GM10266 (cell line): ENCODE data around the gene RNF111.

Experiments used
- DNase-seq: peaks from one replicate; pipeline ENCODE4 v3.0.0; 2012; ENCODE audit errors: extremely low spot score
- TF ChIP-seq, protein P1 (sequence below): IDR thresholded peaks from 2 replicates; pipeline ENCODE4 v1.5.1; 2012; ENCODE audit warnings: mild to moderate bottlenecking, low read depth; ENCODE audit not compliant: control insufficient read depth, insufficient read depth; ENCODE audit errors: missing control alignments

RNF111 gene

DNA sequence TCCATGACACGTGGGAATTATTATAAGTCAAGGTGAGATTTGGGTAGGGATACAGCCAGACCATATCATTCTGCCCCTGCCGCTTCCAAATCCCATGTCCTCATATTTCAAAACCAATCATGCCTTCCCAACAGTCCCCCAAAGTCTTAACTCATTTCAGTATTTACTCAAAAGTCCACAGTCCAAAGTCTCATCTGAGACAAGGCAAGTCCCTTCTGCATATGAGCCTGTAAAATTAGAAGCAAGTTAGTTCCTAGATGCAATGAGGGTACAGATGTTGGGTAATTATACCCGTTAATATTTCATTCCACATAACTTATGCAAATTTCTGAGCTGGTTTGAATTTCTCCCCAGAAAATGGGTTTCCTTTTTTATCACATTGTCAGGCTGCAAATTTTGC, 47.7 kb downstream of the RNF111 start:
- DNase-seq = no peak
- TF ChIP-seq, protein P1, sequence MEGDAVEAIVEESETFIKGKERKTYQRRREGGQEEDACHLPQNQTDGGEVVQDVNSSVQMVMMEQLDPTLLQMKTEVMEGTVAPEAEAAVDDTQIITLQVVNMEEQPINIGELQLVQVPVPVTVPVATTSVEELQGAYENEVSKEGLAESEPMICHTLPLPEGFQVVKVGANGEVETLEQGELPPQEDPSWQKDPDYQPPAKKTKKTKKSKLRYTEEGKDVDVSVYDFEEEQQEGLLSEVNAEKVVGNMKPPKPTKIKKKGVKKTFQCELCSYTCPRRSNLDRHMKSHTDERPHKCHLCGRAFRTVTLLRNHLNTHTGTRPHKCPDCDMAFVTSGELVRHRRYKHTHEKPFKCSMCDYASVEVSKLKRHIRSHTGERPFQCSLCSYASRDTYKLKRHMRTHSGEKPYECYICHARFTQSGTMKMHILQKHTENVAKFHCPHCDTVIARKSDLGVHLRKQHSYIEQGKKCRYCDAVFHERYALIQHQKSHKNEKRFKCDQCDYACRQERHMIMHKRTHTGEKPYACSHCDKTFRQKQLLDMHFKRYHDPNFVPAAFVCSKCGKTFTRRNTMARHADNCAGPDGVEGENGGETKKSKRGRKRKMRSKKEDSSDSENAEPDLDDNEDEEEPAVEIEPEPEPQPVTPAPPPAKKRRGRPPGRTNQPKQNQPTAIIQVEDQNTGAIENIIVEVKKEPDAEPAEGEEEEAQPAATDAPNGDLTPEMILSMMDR = no peak

DNA sequence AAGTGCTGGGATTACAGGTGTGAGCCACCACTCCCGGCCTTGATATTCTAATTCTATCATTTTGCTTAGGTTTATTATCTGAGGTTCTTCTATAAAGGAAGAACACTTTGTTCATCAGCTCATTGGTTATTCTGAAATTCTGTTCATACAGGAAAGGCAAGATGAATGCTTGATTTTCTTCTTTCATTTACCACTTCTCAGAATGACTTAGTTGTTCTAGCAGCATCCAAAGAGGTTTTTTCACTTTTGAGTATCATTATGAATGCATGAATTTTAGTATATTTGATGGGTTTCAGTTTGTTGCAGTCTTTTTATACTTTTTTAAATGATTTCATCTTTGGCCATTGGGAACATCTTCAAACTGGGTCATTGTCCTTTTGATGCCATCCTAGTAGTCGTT, 51.8 kb downstream of the RNF111 start:
- TF ChIP-seq, protein P1 = no peak

DNA sequence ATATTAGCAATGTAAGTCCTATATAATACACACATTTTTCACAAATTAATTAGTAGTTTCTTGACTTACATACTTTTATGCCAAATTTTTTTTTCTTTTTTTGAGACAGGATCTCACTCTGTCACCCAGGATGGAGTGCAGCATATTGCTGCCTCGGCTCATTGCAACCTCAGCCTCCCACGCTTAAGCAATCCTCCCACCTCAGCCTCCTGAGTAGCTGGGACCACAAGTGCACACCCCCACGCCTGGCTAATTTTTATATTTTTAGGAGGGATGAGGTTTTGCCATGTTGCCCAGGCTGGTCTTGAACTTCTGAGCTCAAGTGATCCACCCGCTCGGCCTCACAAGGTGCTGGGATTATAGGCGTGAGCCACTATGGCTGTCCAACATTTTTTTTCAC, 54.6 kb downstream of the RNF111 start:
- TF ChIP-seq, protein P1 = no peak
- DNase-seq = no peak

More for the DNA sequence above, 51.8 kb downstream of the RNF111 start:
- DNase-seq = no peak

DNA sequence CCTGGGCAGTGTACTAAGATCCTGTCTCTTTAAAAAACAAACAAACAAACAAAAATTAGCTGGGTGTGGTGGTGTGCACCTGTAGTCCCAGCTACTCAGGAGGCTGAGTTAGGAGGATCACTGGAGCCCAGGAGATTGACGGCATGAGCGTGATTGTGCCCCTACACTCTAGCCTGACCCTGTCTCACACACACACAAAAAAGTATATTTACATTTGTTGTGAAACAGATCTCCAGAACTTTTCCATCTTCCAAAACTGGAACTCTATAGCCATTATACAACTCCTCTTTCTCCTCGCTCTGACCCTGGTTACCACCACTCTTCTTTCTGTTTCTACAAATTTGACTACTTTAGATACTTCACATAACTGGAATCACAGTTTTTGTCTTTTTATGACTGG, 61.4 kb downstream of the RNF111 start:
- TF ChIP-seq, protein P1 = no peak
- no peak for DNase-seq

DNA sequence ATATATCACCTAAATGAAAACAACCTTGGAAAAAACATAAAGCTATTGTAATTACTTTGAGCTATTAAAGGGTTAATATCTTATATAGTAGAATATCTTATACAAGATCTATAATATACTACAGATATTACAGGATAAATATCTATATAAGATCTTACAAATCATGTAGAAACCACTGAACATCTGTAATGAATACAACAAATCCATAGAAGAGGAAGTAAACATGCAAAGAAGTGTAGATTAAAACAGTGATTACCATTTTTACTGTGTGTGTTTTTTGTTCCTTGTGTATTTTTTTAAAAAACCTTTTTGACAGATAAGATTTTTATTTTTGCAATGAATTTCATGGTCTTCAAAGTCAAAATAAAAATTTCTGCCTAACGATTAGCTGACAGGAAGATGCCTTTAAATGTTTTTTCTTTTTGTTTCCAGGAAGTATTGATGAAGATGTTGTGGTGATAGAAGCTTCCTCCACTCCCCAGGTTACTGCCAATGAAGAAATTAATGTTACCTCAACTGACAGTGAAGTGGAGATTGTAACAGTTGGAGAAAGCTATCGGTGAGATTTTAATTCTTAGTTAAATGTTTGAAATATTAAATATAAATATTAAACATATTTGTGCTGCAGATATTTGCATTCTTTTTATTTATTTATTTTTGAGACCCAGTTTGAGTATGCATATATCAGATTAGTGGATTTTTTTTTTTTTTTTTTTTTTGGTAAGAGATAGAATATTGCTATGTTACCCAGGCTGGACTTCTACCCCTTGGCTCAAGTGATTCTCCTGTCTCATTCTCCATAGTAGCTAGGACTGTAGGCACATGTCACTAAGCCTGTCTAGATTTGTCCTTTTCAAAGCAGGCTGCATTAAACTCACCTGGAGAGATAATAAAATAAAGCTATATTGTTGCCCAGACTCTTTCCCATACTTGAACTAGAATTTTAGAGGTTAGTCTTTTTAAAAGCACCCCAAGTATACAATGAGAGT, 64.7 kb downstream of the RNF111 start:
- DNase-seq = no peak
- TF ChIP-seq, protein P1 = no peak

DNA sequence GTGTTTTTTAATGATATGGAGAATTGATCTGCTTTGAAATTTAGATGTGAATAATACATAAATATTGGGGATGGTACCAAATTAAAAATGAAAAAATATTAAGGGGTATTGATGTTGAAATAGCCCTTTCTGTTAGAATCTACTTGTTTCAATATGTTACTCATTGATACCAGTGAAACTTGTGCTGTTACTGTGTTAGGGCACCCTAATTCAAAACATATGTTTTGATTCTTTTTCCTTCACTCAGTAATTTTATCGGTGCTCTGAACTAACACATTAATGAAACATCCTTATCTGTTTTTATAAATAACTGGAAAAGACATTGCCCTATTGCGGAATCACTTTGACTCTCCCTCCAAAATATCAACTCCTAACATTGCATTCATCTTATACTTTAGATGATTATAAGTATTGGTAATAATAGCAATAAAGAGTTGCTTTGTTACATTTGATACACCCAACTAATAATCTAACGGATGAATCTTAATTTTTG, 65.5 kb downstream of the RNF111 start:
- TF ChIP-seq, protein P1 = no peak
- DNase-seq = no peak

DNA sequence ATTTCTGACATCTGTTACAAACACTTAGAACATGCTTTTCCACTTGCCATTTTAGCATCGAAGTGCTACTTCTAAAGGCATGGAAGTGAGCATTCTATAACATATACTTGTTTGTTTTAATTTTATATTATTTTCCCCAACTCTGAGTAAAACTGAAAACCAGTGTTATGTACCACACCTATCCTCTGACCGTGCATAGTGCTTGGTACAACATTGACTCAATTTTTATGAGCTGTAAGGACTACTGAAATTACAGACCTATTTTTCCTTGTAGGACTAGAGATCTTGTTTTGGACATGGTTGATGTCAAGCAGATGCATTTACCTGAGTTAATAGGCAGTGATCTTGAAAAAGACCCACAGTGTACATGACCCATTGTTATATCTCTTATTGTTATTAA, 66.0 kb downstream of the RNF111 start:
- no peak for DNase-seq
- TF ChIP-seq, protein P1 = no peak
